ES-I3 (cell line): Measurements from ENCODE around the gene C5orf63.
A peak's percentile ranks its signal among the peaks of the same experiment; 100 is the strongest.
"Not testable (repeated sequence)": the region's sequence is repeated elsewhere in the genome, so short reads cannot be mapped to it uniquely, and the experiment has no call there.

Experiments used
- H3K36me3 ChIP-seq: 2 replicates; pipeline ENCODE4 v1.6.1; 2013; ENCODE audit warnings: mild to moderate bottlenecking, low read length, control low read depth, moderate library complexity; ENCODE audit not compliant: insufficient read depth
- H3K4me1 ChIP-seq: 2 replicates; pipeline ENCODE4 v1.6.1; 2013; ENCODE audit warnings: mild to moderate bottlenecking, control low read depth, low read length; ENCODE audit not compliant: insufficient read depth
- H3K9ac ChIP-seq: 2 replicates; pipeline ENCODE4 v1.6.1; 2013; ENCODE audit warnings: low read depth, mild to moderate bottlenecking, low read length, moderate library complexity
- H3K9me3 ChIP-seq: 2 replicates; pipeline ENCODE4 v1.6.1; 2013; ENCODE audit warnings: mild to moderate bottlenecking, low read length, moderate library complexity; ENCODE audit not compliant: control insufficient read depth, insufficient read depth

C5orf63 gene

GRCh38 chr5:127061956-127062355 is 11.3 kb downstream of the C5orf63 start:
- no peaks in the 10 kb centered on the region for H3K4me1 ChIP-seq
- no peaks in the 10 kb centered on the region for H3K9me3 ChIP-seq
- no peak overlapping the region for H3K9ac ChIP-seq
- no peaks in the 10 kb centered on the region for H3K36me3 ChIP-seq

GRCh38 chr5:127061537-127061936 is 11.8 kb downstream of the C5orf63 start:
- no peak overlapping the region for H3K9ac ChIP-seq

GRCh38 chr5:127060470-127060985 is 12.8 kb downstream of the C5orf63 start:
- Histone ChIP-seq H3K36me3 (no peaks in the 10 kb centered on the region), H3K4me1 (no peaks in the 10 kb centered on the region), H3K9ac (no peak overlapping the region), H3K9me3 (no peaks in the 10 kb centered on the region; the same call in 1 of the 2 replicates)

More at GRCh38 chr5:127061537-127061936, 11.8 kb downstream of the C5orf63 start:
- Histone ChIP-seq H3K36me3 (no peaks in the 10 kb centered on the region), H3K9me3 (no peaks in the 10 kb centered on the region; the same call in 1 of the 2 replicates), H3K4me1 (no peaks in the 10 kb centered on the region)

- H3K9ac ChIP-seq: no peak overlapping the region
- H3K9me3 ChIP-seq: no peaks in the 10 kb centered on the region; the same call in 1 of the 2 replicates
- no peaks in the 10 kb centered on the region for H3K36me3 ChIP-seq
- H3K4me1 ChIP-seq: no peaks in the 10 kb centered on the region
Observed at GRCh38 chr5:127056896-127057295, 16.4 kb downstream of the C5orf63 start.

GRCh38 chr5:127055880-127056653 is 17.2 kb downstream of the C5orf63 start:
- Histone ChIP-seq H3K4me1 (no peaks in the 10 kb centered on the region), H3K36me3 (no peaks in the 10 kb centered on the region), H3K9me3 (no peaks in the 10 kb centered on the region; the same call in 1 of the 2 replicates), H3K9ac (no peak overlapping the region)

GRCh38 chr5:127053551-127053950 is 19.8 kb downstream of the C5orf63 start:
- not testable (repeated sequence) for H3K36me3 ChIP-seq, H3K9ac ChIP-seq, H3K4me1 ChIP-seq, H3K9me3 ChIP-seq

GRCh38 chr5:127053049-127053448 is 20.3 kb downstream of the C5orf63 start:
- no peaks in the 10 kb centered on the region for H3K36me3 ChIP-seq
- no peak overlapping the region for H3K9ac ChIP-seq
- no peaks in the 10 kb centered on the region; the same call in 1 of the 2 replicates for H3K9me3 ChIP-seq
- H3K4me1 ChIP-seq: no peaks in the 10 kb centered on the region

GRCh38 chr5:127051591-127051990 is 21.7 kb downstream of the C5orf63 start:
- Histone ChIP-seq H3K36me3 (no peaks in the 10 kb centered on the region), H3K9ac (no peak overlapping the region), H3K9me3 (no peaks in the 10 kb centered on the region), H3K4me1 (no peaks in the 10 kb centered on the region)

GRCh38 chr5:127046343-127047072 is 26.8 kb downstream of the C5orf63 start:
- Histone ChIP-seq H3K36me3 (no peaks in the 10 kb centered on the region), H3K4me1 (peaks cover 11% of the 10 kb centered on the region), H3K9me3 (no peaks in the 10 kb centered on the region), H3K9ac (no peak overlapping the region)

GRCh38 chr5:127042593-127042992 is 30.7 kb downstream of the C5orf63 start:
- Histone ChIP-seq H3K36me3 (no peaks in the 10 kb centered on the region), H3K9me3 (no peaks in the 10 kb centered on the region), H3K9ac (no peak overlapping the region), H3K4me1 (peaks cover 27% of the 10 kb centered on the region)

GRCh38 chr5:127041571-127041970 is 31.7 kb downstream of the C5orf63 start:
- H3K9ac ChIP-seq: 0 out of 2 replicates have a peak overlapping the region, but pooled peaks have one; percentile 15
- no peaks in the 10 kb centered on the region for H3K9me3 ChIP-seq
- peaks cover 27% of the 10 kb centered on the region for H3K4me1 ChIP-seq
- H3K36me3 ChIP-seq: no peaks in the 10 kb centered on the region

- H3K4me1 ChIP-seq: peaks cover 27% of the 10 kb centered on the region
- no peaks in the 10 kb centered on the region for H3K9me3 ChIP-seq
- 0 out of 2 replicates have a peak overlapping the region, but pooled peaks have one; percentile 15 for H3K9ac ChIP-seq
- H3K36me3 ChIP-seq: no peaks in the 10 kb centered on the region
Observed at GRCh38 chr5:127040796-127041520, 32.3 kb downstream of the C5orf63 start.

GRCh38 chr5:127038550-127038949 is 34.8 kb downstream of the C5orf63 start:
- H3K9ac ChIP-seq: no peak overlapping the region
- H3K9me3 ChIP-seq: no peaks in the 10 kb centered on the region; the same call in 1 of the 2 replicates
- peaks cover 27% of the 10 kb centered on the region for H3K4me1 ChIP-seq
- H3K36me3 ChIP-seq: no peaks in the 10 kb centered on the region

GRCh38 chr5:127031863-127032232 is 41.5 kb downstream of the C5orf63 start:
- no peaks in the 10 kb centered on the region; the same call in 1 of the 2 replicates for H3K9me3 ChIP-seq
- peaks cover 5% of the 10 kb centered on the region; the same call in 1 of the 2 replicates for H3K4me1 ChIP-seq
- H3K9ac ChIP-seq: peak overlapping the region; percentile 84; the same call in 1 of the 2 replicates
- H3K36me3 ChIP-seq: no peaks in the 10 kb centered on the region
